Lung microvascular endothelial cell (primary cell): ENCODE measurements around the gene HIF1AN. TPM values are rescaled to one million over a fixed set of nuclear protein-coding genes. Genes with fewer than 3 reads are reported as not detected.

Source experiments
- DNase-seq, 2 donors: peaks; one replicate each; pipeline versions ENCODE4 v3.0.0 to v3.0.0-alpha.2; 2010; ENCODE audit warnings: low read depth in 2 of 2
- total RNA-seq: library from RNA; depleted of rRNA; stranded (reverse); fragments of >200 nt; gene quantifications from 2 replicates; pipeline ENCODE4 v1.2.1, GENCODE V29; 2014

HIF1AN gene
- total RNA-seq = 5.4 and 6.3 TPM in 2 replicates

DNA sequence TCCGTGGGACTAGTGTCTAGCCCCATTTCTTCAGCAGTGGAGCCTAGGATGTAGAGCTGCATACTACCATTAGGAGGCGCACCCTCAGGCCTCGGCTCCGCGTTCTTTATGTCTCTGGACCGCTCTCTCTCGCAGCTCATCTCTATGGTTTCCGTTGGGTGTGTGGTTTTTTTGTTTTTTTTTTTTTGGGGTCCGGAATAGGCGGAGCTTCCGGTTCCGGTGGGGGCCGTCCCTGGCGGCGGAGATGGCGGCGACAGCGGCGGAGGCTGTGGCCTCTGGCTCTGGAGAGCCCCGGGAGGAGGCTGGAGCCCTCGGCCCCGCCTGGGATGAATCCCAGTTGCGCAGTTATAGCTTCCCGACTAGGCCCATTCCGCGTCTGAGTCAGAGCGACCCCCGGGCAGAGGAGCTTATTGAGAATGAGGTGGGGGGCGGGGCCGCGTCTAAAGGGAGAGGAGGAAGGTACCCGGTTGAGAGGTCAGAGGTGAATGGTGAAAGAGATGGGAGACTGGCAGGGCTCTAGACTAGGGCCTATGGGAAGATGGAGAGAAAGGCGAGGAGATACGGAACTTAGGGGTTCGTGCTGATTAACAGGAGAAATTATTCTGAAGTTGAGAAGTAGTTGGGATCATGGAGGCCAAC, at the start of gene HIF1AN:
TSS of gene HIF1AN (plus strand) at position 229 of the 639 bp plus-strand sequence. CDS start at position 245, 16 bp downstream.
- peak; percentile 96 for DNase-seq

DNA sequence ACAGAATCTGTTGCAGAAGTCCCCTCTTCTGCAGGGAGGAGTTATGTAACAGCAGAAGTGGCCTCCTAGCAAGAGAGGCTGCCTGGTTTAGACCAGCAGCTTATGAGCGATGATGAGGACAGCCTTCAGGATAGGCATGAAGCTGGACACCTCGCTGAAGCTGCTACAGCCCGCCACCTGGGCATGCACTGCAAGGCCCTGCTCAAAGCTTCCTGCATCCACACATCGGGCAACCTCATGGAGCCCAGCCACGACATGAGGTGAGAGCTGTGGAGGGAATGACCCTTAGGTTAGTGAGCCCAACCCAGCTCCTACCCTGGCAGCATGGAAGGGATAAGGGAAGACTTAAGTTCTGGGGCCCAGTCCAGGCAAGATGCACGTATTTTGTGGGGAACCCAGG, 48.2 kb upstream of the HIF1AN start:
- no peak for DNase-seq

DNA sequence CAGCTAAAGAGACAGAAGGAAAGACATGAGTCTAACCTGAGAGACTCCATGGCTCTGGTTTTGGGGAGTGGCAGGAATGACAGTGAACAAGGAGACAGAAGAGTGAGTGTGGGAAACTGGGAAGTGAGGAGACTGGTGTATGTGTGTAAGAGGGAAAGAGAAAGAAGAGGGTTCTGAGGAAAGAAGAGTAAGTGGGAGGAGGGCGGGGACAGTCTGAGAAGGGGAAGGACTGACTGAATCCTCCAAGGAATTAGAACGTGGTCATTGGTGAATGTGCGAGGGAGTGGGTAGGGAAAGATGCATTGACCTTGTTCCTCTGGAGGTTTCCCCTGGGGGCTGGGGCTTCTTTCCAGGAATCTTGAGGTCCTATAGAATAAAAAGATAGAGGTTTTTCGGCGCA, 46.3 kb upstream of the HIF1AN start:
- no peak for DNase-seq

DNA sequence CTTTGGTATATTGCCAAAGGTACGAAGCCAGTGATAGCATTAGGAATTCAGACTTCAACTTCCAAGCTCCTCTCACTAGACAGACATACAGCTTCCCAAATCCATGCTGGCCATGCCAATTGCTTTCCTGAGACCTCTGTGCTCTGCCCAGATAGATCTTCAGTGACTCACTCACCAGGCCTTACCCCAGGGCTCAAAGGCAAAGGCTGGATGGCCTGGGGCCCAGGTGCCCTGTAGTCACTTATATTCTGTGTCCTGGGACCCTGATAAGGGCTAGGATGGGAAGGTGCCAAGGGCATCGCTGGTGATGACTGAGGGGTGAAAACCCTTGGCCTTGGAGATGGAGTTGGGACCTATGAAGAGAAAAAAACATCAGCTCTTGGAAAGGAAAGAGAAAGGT, 45.2 kb upstream of the HIF1AN start:
- DNase-seq = no peak

DNA sequence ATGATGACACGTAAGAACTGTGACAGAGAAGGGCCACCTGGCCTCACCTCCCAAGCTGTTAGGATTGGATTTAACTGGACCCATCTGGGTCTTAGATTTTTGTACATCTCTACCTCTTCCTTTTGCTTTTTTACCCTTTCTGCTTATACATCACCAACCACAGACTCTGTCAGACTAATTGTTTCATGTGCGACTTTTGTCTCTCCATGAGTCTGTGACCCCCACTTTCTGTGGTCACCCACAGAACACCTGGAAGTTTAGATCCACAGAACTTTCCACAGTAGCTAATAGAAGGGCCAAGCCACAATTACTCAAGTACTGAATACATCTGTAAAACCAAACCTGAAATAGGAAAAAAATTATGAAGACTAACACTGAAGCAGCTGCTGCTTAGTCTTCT, 39.2 kb upstream of the HIF1AN start:
- DNase-seq = no peak

DNA sequence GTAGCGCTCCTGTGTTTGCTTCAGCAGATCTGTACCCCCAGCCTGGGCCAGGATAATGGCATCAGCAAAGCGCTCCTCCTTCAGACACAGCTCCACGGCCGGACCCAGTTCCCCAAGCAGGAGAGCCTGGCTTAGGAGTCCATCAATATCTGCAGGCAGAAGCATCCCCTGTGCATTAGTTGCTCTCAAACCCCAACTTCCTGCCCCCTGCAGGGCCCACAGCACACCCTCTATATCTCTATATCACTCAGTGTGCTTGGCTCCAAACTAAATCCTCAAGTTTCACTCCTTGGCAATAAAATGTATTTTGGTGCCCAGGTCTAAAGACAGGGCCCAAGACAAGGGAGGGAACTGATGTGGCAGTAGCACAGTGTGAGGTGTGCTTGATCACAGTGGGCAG, 37.7 kb upstream of the HIF1AN start:
- DNase-seq = no peak

DNA sequence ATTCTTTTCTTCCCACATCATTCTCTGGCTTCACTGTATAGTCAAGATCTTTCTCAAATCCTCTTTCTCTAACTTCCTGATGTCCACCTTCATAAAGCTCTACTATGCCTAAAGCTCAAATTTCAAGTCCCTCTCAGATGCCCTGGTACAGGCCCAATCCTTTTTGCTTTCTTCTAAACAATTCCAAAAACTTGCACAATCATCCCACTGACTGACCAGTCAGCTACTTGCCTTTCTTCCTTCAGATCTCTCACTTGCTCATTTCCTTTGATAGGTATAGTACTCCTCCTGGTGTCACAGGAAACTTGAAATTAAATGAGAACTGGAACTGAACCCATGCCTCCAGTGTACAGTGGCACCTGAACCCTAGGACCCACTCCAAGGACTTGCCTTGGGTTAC, 34.3 kb upstream of the HIF1AN start:
- DNase-seq = no peak

DNA sequence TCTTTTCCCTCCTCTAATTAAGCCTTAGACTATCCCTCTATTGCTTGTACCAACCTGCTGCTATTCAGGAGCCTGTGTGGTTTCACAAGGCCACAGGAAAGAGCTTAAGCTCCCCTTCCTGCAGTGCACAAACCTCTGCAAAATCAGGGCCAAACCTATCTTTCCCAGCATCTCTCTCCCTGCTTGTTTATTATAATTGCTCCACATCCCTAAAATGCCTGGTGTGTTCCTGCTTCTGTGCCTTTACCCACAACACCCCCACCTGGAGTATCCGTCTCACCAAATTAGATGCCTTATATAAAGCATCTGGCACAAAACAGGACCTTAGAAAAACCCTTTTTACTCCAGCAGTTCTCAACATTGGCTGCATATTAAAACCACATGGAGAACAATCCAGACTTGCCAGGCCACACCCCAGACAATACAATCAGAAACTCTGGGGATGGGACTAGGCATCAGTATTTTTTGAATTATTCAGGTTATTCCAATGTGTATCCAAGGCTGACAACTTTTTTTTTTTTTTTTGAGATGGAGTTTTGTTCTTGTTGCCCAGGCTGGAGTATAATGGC, 32.7 kb upstream of the HIF1AN start:
- DNase-seq = no peak

DNA sequence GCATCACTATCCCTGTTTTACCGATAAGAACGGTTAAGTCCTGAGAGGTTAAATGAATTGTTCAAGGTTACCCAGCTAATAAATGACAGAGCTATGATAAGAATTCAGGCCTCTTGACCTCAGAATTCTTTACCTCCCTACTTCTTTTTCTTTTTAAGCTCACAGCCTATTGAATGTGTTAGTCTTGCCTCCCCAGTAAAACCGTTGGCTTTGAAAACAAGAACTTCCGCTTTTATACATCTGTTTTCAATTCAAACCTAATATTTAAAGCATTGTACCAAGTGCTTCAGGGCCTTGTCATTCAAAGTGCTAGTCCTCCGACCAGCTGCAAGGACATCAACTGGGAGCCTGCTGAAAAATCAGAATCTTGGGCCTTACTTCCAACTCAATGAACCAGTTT, 31.6 kb upstream of the HIF1AN start:
- DNase-seq = no peak

DNA sequence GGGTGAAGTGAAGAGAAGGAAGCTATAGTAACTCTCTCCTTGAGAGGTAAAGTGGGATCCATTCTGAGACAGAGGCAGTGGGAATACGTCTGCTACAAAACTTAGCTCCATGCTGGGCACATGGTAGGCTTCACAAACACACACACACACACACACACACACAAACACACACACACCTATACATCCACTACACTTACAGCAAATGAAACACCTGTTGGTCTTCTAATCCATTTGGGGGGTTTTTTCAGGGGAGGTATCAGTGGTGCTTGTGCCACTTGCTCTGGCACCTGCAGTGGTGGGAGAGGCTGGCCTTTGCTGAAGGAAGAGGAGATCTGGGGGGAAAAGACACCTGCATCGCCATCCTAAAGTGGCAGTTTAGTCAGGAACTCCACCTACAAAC, 30.6 kb upstream of the HIF1AN start:
- DNase-seq = no peak

DNA sequence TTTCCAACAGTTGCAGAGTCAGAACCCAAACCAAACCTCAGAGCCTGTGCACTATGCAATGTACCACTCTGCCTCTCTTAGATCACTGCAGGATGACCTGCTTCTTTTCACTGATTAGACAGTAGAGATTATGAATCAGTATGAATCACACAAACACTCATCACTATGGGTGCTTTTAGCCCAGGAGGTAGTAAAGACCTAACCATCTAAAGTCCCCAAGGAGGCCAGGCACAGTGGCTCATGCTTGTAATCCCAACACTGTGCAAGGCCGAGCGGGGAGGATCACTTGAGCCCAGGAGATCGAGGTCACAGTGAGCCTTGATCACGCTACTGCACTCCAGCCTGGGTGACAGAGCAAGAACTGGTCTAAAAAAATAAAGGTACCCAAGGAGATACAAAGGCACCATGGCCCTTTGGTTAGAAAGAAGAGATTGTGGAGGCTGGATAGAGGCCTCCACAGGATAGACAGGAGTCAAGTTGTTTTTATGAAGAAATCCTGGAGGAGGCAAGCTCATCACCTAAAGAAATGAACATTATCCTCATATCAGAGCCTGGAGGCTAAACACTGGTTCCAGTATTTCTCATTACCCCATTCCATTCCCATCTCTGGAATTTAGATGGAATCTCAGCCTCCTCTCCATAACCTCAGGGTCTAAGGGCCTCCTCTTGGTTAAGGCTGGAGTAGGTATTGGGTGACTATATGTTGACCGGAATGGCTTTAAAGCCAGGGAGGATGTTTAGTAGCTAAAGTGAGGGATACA, 29.0 kb upstream of the HIF1AN start:
- DNase-seq = no peak

DNA sequence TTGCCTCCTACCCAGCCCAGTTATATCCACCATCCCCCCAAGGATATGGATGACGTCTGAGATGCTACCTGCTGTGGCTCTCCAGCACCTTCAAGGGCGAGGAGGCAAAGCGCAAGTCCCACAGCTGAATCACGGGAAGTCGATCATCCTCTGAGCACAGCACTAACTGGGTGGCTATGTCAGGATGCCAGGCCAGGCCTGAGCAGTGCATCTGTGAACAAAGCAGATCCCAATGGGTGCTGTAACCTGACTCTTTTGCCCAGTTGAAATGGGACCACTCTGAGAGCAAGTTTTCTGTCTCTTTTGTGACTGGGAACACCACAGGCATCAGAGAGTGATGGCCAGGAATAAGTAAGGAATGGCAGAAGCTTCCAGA, 28.4 kb upstream of the HIF1AN start:
- no peak for DNase-seq

DNA sequence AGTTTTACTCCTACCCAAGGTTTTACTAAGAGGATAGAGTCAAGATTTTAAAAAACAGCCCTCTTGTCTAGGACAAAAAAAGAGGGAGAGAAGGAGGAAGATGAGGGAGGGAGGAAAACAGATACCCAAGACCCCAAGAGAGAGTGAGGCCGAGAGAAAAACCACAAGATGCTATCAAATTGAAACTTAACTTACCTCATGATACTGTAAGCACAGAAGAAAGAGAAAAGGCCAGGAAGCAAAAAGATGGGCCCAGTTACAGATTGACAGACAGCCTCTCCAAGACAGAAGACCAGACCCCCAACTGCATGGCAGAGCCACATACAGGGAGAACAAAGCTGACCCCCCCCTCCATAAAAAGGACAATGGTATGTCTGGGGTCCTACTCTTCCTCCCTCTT, 27.5 kb upstream of the HIF1AN start:
- no peak for DNase-seq

DNA sequence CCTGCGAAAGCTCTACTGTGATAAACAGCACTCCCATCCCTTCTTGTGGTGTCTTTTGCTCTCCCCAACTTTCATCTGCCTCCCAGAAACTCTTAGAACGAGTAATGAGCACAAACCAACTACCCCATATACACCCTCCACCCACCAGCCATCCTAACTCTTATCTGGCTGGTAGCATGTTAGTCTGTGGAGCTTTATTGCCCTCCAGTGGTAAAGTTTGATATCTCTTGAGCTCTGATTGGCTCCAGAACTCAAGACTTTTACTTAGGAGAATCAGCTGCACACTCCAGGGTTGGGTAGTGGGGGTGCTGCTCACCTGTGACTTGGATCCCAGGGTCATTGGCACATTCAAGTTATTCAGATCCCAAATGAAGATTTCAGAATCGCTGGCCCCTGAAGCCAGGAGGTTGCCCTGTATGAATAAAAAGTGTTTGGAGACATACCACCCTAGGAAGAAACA, 27.0 kb upstream of the HIF1AN start:
- DNase-seq = peak; percentile 55 to 67

DNA sequence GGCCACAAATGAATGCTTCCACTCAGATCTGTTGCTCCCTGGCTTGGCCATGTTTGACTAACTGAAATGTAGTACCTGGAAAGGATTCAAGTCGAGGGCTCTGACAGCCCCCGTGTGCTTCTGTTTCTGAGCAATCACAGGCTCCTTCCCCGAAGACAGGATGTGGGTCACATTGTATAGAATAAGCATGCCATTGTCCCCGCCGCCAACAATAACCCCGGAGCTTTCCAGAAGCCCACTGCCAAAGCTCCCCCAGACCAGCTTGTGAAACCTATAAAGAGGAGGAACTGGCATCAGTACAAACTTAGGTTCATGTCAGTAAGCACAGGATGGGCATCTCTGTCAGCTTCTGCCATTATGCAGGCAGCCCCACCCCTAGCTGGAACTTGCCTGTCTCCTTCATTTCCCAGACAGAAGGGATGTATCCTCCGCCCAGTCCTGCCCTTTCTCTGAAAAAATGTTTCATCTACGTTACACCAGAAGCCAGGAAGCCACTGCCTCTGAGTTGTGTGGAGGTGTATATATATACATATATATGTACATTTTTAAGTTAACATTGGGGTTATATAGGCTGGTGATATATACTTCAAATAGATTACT, 26.4 kb upstream of the HIF1AN start:
- no peak for DNase-seq

DNA sequence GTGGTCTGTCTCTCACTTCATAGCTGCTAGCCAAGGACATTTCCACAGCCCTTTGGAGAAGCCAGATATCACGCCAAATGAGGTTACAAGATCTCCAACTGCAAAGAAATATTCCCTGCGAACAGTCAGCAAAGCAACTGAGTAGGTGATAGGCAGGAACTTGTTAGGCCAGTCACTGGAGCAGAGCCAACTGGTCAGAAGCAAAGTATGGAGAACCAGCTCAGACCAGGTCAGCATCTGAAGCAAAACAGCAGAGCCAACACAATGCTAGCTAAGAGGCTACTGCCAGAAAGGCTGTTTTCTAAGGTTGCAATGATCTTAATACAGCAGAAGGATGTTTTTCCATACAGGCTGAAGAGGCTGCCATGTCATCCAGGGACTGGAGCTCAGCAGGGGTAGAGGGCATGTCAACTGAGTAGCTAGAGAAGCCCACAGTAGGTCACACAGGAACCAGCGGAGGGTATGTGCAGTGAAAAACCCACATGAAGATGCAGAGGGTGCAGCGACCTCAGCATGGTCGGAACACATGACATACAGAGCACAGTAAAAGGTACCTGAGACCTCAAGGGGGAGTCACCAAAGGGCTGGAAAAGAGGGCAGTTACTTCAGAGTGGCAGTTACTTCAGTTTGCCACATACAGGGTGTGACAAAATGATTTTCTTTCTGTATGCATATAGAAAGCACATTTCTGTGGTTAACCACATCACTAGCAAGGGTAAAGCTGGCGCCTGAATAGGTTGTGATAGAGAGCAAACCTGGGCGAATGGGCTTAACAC, 25.0 kb upstream of the HIF1AN start:
- DNase-seq = no peak

DNA sequence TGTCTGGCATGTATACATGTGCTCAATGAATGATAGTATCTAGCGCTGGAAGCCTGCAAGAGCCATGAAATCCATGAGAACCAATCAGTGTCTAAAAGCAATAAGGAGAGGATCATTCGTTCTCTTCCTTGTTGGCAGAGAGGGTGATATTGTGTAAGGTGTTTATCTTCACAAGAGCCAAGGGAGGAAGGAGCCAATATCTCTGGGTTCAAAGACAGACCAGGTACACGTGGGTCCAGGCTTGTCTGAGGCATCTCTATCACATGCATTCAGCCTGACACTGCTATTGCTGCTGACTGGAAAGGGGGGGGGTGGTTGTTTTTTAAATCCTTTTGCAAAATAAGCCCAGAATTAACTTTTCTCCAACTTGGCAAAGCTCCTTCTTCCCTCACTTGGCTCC, 20.1 kb upstream of the HIF1AN start:
- DNase-seq = no peak

DNA sequence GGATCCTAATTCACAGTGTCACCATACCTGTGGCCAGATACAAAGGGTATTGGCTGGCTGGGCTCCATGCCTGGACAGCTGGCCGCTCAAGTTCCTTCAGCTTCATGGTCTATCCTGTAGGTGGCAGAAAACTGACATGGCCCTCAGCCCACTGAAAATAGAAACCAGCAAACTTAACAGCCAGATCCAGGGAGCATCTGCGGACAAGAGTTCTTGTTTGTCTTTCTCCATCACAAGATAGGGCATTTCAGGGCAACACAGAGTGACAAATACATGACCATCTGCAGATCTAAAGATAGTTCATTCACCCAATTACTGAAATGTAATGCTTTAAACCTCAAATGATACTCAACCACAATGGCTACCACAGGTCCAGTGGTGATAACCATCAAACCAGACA, 18.9 kb upstream of the HIF1AN start:
- DNase-seq = peak; percentile 20 to 40

DNA sequence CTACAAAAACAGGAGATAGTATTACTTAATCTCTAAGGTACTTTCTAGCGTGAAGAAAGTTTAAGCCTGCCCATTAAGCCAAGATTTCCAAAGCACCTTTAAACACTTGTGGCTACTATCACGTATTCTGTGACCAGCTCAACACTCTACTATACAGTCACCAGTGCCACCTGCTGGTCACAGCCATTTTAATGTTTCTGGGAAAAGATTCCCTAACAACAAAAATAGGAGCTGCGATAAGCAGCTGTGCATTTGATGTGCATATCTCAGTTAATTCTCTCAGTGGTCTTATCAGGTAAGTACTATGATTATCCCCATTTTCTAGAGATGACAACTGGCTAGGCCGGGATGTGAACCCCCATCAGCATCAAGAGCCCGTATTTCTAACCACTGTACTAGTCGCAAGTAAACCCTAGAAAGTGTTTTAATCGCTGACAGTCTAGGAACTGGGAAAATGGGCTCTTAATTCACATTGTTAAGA, 16.9 kb upstream of the HIF1AN start:
- peak; percentile 66 to 76 for DNase-seq

DNA sequence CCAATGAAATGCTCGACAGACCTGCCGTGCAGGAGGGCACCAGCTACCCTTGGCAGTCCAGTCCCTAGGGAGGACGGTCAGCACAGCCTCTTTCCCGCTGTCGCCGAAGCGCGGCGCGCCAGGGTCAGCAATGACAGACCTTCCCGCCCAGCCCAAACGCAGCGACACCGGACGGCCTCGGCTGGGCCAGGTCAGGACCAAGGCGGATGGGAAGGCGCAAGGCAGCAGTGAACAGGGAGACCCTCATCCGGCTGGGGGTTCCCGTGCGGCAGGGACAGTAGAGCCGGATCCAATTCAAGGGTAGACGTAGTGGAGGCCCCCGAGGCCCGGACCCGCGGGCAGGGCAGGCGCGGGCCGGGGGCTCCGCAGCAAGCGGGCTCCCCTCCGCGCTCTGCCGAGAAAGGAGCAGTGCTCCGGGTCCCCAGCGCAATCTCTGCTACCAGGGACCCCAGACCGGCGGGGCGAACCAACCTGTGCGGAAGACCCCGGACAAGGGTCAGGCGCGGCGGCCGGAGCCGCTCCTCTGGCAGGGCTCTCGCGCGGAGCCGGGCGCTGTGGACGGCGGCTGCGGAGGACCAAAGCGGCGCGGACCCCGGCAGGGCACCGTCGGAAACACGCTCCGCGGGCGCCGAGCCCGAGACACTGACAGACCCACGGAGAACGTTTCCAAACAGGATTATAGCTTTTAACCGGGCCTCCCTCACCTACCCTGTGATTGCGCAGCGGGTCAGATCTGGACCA, 16.3 kb upstream of the HIF1AN start, which contains the start of gene SEC31B:
TSS of gene SEC31B (minus strand) at position 551 of the 741 bp plus-strand sequence. CDS start 2,909 bp downstream, outside the sequence.
- DNase-seq = peak; percentile 18 to 59

DNA sequence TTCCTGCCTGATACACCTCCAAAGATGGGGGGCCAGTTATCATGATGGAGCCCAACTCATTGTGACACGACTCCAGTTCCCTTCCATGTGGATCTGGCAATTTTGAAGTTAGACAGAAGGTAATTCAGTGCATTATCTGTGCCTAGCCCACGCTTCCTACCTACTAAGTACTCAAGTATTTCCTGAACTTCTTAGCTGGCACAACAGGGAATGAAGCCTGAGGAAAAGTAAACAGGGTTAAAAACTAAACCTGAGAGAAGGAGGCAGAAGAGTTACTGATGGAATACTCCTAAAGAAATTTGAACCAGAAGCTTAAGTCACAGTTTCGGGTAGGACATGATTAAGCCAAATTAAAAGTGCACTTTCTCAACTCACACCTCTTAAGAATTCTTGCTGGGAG, 14.9 kb upstream of the HIF1AN start:
- DNase-seq = peak in 1 of 2 donors; percentile 41
